K562 (cell line): ENCODE measurements around the gene APOC4. TPM values are rescaled to one million over a fixed set of nuclear protein-coding genes. Genes with fewer than 3 reads are reported as not detected.

ENCODE experiments used
- ARID1B ChIP-seq: fragments of 450-650 bp; IDR thresholded peaks from 2 replicates; pipeline ENCODE4 v1.6.1; 2016; ENCODE audit warnings: antibody characterized with exemption, mild to moderate bottlenecking, inconsistent platforms
- CEBPG ChIP-seq, 3 experiments: fragments of 200-800 bp in 1 of 3; sonication (Bioruptor generic) in 1 of 3; sonication (generic) in 1 of 3; formaldehyde crosslinking in 1 of 3; IDR thresholded peaks in 2 of 3; conservative IDR thresholded peaks in 1 of 3; 2 replicates each; pipeline versions ENCODE4 v1.6.1 to v1.8.0; 2016 to 2022; ENCODE audit warnings: missing compliant biosample characterization in 2 of 3, missing genetic modification characterization in 2 of 3, mild to moderate bottlenecking in 1 of 3, missing genetic modification reagents in 1 of 3
- KAT7 ChIP-seq: sonication (generic); formaldehyde crosslinking; IDR thresholded peaks from 2 replicates; pipeline ENCODE4 v1.8.0; 2022; ENCODE audit warnings: missing genetic modification reagents, mild to moderate bottlenecking, borderline replicate concordance
- KLF16 ChIP-seq: IDR thresholded peaks from 2 replicates; pipeline ENCODE4 v1.6.1; 2016; ENCODE audit warnings: antibody characterized with exemption
- MCM5 ChIP-seq: fragments of 450-650 bp; IDR thresholded peaks from 2 replicates; pipeline ENCODE4 v1.6.1; 2016; ENCODE audit warnings: low read depth
- NCOR1 ChIP-seq: fragments of 450-650 bp; IDR thresholded peaks from 2 replicates; pipeline ENCODE4 v1.6.1; 2016; ENCODE audit warnings: mild to moderate bottlenecking, moderate library complexity
- NR2C2 ChIP-seq, 2 experiments: fragments of 200-800 bp in 1 of 2; sonication (Bioruptor generic) in 1 of 2; sonication (generic) in 1 of 2; formaldehyde crosslinking in 1 of 2; IDR thresholded peaks; 2 replicates each; pipeline versions ENCODE4 v1.6.1 to v1.8.0; 2016 to 2022; ENCODE audit warnings: mild to moderate bottlenecking in 1 of 2, missing compliant biosample characterization in 1 of 2, missing genetic modification characterization in 1 of 2, missing genetic modification reagents in 1 of 2
- TRIM28 ChIP-seq: fragments of 450-650 bp; IDR thresholded peaks from 2 replicates; pipeline ENCODE4 v1.6.1; 2017
- ZNF79 ChIP-seq: fragments of 250-450 bp; sonication (Bioruptor Pico); IDR thresholded peaks from 2 replicates; pipeline ENCODE4 v1.4.0; 2020; ENCODE audit warnings: low read depth, mild to moderate bottlenecking, moderate library complexity
- polyA plus RNA-seq, 8 experiments: library from polyadenylated mRNA; depleted of rRNA in 4 of 8; stranded (reverse) in 5 of 8; unstranded in 3 of 8; fragments of >200 nt; fragmentation: Nextera tagmentation in 2 of 8; fragmentation: Illumina TruSeq in 1 of 8; extraction: Ambion mirVana in 2 of 8; extraction: Trizol in 1 of 8; gene quantifications; 2 replicates each; pipeline versions ENCODE4 v1.2.1 to v1.2.3, GENCODE V29; 2011 to 2014; ENCODE audit warnings: inconsistent platforms in 1 of 8, missing spikeins in 1 of 8
- total RNA-seq, 7 experiments: library from RNA; depleted of rRNA in 6 of 7; stranded (reverse); fragments of >200 nt in 6 of 7; fragmentation: Illumina TruSeq in 2 of 7; extraction: Trizol in 2 of 7; gene quantifications; 2 replicates each; pipeline versions ENCODE4 v1.2.1 to v1.2.3, GENCODE V29; 2011 to 2021; ENCODE audit warnings: low replicate concordance in 1 of 7
- TF ChIP-seq, protein P1 (sequence below): fragments of 150-350 bp; IDR thresholded peaks from 2 replicates; pipeline ENCODE4 v1.6.1; 2014; ENCODE audit warnings: low read depth, mild to moderate bottlenecking, low read length, borderline replicate concordance
- TF ChIP-seq, protein P2 (sequence below): sonication (generic); formaldehyde crosslinking; IDR thresholded peaks from 2 replicates; pipeline ENCODE4 v1.8.0; 2023; ENCODE audit warnings: mild to moderate bottlenecking, missing genetic modification reagents
- TF ChIP-seq, protein P3 (sequence below): sonication (generic); formaldehyde crosslinking; IDR thresholded peaks from 2 replicates; pipeline ENCODE4 v1.8.0; 2022; ENCODE audit warnings: mild to moderate bottlenecking, missing genetic modification reagents

Gene APOC4
- total and polyA plus RNA-seq, 9 of the 15 experiments (the other 6 are each of a cell fraction or from before 2014, with no cell fraction given), result 0.46 TPM; not detected in 8

DNA sequence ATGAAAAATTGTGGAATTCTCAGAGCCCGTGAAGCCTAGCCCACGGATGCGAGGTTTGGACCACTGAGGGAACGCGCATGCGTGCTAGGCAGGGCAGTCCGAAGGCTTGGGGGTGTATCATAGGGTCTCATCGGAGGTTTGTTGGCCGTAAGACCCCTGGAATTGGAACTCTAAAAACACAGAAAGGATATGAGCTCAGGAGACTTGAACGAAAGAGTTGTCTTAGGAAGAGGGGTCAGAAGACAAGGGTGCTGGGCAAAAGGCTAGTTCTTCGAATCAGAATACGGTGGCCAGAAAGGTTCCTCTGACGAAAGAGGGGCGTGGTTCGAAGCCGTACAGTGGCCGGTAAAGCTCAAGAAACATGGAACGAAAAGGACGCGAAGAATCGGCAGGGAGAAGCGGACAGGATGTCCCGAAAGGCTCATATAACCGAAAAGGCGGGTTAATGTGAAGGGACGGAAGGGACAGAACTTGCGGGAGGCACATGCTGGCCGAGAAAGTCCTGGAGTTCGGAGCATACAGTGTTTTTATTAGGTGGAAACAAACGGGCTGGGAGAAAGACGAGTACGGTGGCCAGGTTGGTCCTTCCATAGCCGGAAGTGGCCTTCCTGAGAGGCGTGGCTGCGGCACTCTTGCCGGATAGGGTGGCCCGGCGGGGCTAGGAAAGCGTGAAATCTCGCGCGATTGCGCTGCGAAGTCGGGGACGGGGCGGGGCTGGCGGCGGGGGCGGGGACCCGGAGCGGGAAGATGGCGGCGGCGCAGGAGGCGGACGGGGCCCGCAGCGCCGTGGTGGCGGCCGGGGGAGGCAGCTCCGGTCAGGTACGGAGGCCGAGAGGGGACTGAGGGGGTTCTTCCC is 12.8 kb downstream of the APOC4 start, which contains the start of gene CLPTM1 (continued):
- TF ChIP-seq NR2C2 (CRISPR knock-in tag; IDR thresholded peaks at IDR 0.05) (peak; percentile 24), NR2C2 (tag; IDR thresholded peaks at IDR 0.05) (peak; percentile 76; the same call in 1 of the 2 replicates), CEBPG (CRISPR knock-in tag; IDR thresholded peaks at IDR 0.05) (no peak; the same call in 1 of the 2 replicates), CEBPG (tag; conservative IDR thresholded peaks at IDR 0.05 in 1 of 2, IDR thresholded peaks at IDR 0.05 in 1 of 2) (no peak), ARID1B (peak; percentile 33; the same call in 1 of the 2 replicates), MCM5 (no peak), NCOR1 (no peak), TRIM28 (peak; percentile 83; the same call in 1 of the 2 replicates), KAT7 (CRISPR knock-in tag) (no peak), ZNF79 (CRISPR knock-in tag) (no peak), KLF16 (peak; percentile 99)
- TF ChIP-seq, protein P1, sequence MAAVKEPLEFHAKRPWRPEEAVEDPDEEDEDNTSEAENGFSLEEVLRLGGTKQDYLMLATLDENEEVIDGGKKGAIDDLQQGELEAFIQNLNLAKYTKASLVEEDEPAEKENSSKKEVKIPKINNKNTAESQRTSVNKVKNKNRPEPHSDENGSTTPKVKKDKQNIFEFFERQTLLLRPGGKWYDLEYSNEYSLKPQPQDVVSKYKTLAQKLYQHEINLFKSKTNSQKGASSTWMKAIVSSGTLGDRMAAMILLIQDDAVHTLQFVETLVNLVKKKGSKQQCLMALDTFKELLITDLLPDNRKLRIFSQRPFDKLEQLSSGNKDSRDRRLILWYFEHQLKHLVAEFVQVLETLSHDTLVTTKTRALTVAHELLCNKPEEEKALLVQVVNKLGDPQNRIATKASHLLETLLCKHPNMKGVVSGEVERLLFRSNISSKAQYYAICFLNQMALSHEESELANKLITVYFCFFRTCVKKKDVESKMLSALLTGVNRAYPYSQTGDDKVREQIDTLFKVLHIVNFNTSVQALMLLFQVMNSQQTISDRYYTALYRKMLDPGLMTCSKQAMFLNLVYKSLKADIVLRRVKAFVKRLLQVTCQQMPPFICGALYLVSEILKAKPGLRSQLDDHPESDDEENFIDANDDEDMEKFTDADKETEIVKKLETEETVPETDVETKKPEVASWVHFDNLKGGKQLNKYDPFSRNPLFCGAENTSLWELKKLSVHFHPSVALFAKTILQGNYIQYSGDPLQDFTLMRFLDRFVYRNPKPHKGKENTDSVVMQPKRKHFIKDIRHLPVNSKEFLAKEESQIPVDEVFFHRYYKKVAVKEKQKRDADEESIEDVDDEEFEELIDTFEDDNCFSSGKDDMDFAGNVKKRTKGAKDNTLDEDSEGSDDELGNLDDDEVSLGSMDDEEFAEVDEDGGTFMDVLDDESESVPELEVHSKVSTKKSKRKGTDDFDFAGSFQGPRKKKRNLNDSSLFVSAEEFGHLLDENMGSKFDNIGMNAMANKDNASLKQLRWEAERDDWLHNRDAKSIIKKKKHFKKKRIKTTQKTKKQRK, result no peak
- TF ChIP-seq, protein P2, sequence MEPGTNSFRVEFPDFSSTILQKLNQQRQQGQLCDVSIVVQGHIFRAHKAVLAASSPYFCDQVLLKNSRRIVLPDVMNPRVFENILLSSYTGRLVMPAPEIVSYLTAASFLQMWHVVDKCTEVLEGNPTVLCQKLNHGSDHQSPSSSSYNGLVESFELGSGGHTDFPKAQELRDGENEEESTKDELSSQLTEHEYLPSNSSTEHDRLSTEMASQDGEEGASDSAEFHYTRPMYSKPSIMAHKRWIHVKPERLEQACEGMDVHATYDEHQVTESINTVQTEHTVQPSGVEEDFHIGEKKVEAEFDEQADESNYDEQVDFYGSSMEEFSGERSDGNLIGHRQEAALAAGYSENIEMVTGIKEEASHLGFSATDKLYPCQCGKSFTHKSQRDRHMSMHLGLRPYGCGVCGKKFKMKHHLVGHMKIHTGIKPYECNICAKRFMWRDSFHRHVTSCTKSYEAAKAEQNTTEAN (CRISPR knock-in tag), result 0 out of 2 replicates have a peak, but pooled peaks have one; percentile 24
- TF ChIP-seq, protein P3, sequence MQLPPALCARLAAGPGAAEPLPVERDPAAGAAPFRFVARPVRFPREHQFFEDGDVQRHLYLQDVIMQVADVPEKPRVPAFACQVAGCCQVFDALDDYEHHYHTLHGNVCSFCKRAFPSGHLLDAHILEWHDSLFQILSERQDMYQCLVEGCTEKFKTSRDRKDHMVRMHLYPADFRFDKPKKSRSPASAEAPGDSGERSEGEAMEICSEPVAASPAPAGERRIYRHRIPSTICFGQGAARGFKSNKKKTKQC (CRISPR knock-in tag), result no peak
